ENCODE results near the gene GPR62.

The GPR62 gene

GRCh38 chr3:51974277-51974962, 19.2 kb downstream of the GPR62 start:
- no peak for TF ChIP-seq CTCF (IDR thresholded peaks at IDR 0.05; ENCODE audit: low read depth, low read length)
- DNase-seq (ENCODE audit: low read depth in 2 of 2): no peak
- H3K4me3 ChIP-seq (replicated peaks in 1 of 2; ENCODE audit: low read depth in 2 of 2, low read length in 2 of 2): peak overlapping the region; percentile 75 to 82

- H3K4me3 ChIP-seq (replicated peaks in 1 of 2; ENCODE audit: low read depth in 2 of 2, low read length in 2 of 2): peak within 1 kb of the TSS; percentile 75 to 82
- DNase-seq (ENCODE audit: low read depth in 2 of 2): peak; percentile 59 to 74
- TF ChIP-seq CTCF (IDR thresholded peaks at IDR 0.05; ENCODE audit: low read depth, low read length): no peak
Measured at GRCh38 chr3:51974963-51975851, 20.0 kb downstream of the GPR62 start, which contains the start of gene ABHD14A. Gene ABHD14A, plus strand, starts transcription at chr3:51975064. Its CDS starts 72 bp downstream, at chr3:51975136.

- no peak for TF ChIP-seq CTCF (IDR thresholded peaks at IDR 0.05; ENCODE audit: low read depth, low read length)
- peak overlapping the region; percentile 53 to 82 for H3K4me3 ChIP-seq (replicated peaks in 1 of 2; ENCODE audit: low read depth in 2 of 2, low read length in 2 of 2)
- peak; percentile 50 to 76 for DNase-seq (ENCODE audit: low read depth in 2 of 2)
Measured at GRCh38 chr3:51975852-51976549, 20.8 kb downstream of the GPR62 start.

GRCh38 chr3:51977446-51978142, 22.4 kb downstream of the GPR62 start:
- DNase-seq (ENCODE audit: low read depth in 2 of 2): no peak
- no peak overlapping the region for H3K4me3 ChIP-seq (replicated peaks in 1 of 2; ENCODE audit: low read depth in 2 of 2, low read length in 2 of 2)
- TF ChIP-seq CTCF (IDR thresholded peaks at IDR 0.05; ENCODE audit: low read depth, low read length): no peak

- H3K4me3 ChIP-seq (replicated peaks in 1 of 2; ENCODE audit: low read depth in 2 of 2, low read length in 2 of 2): no peak overlapping the region
- no peak for TF ChIP-seq CTCF (IDR thresholded peaks at IDR 0.05; ENCODE audit: low read depth, low read length)
- no peak for DNase-seq (ENCODE audit: low read depth in 2 of 2)
Measured at GRCh38 chr3:51978143-51978502, 22.9 kb downstream of the GPR62 start.

- TF ChIP-seq CTCF (IDR thresholded peaks at IDR 0.05; ENCODE audit: low read depth, low read length): no peak
- no peak overlapping the region for H3K4me3 ChIP-seq (replicated peaks in 1 of 2; ENCODE audit: low read depth in 2 of 2, low read length in 2 of 2)
- DNase-seq (ENCODE audit: low read depth in 2 of 2): no peak
Measured at GRCh38 chr3:51980253-51980652, 25.1 kb downstream of the GPR62 start.

All from cardiac fibroblast (primary cell).